Measurements from ENCODE around the gene FAM3D.
"Not testable (repeated sequence)": the region's sequence is repeated elsewhere in the genome, so short reads cannot be mapped to it uniquely, and the experiment has no call there.

DNA sequence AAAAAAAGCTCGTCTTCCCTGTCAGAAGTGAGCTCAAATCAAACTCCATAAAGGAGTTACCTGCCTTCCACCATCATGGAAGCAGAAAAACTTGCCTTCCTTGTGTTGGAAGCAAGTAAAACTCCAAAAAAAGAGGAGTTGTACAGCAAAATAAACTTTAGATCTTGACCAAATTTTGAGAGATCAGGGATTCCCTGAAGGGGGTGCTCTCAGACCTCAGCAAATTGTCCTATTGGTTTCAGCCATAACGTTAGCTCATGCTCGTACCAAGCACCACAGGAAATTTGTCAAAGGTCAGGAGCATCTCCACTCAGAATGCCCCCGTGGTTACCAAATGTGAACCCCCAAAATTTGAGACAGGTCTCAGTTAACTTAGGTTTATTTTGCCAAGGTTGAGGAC lies 28.7 kb upstream of the FAM3D start:
- TF ChIP-seq, protein P1, sequence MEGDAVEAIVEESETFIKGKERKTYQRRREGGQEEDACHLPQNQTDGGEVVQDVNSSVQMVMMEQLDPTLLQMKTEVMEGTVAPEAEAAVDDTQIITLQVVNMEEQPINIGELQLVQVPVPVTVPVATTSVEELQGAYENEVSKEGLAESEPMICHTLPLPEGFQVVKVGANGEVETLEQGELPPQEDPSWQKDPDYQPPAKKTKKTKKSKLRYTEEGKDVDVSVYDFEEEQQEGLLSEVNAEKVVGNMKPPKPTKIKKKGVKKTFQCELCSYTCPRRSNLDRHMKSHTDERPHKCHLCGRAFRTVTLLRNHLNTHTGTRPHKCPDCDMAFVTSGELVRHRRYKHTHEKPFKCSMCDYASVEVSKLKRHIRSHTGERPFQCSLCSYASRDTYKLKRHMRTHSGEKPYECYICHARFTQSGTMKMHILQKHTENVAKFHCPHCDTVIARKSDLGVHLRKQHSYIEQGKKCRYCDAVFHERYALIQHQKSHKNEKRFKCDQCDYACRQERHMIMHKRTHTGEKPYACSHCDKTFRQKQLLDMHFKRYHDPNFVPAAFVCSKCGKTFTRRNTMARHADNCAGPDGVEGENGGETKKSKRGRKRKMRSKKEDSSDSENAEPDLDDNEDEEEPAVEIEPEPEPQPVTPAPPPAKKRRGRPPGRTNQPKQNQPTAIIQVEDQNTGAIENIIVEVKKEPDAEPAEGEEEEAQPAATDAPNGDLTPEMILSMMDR (conservative IDR thresholded peaks at IDR 0.05; ENCODE audit: low read depth, low read length), result not testable (repeated sequence)
- not testable (repeated sequence) for TF ChIP-seq EZH2phosphoT487 (IDR thresholded peaks at IDR 0.05; ENCODE audit: borderline replicate concordance, low read length)
